ENCODE data around the gene NPM1.

DNA sequence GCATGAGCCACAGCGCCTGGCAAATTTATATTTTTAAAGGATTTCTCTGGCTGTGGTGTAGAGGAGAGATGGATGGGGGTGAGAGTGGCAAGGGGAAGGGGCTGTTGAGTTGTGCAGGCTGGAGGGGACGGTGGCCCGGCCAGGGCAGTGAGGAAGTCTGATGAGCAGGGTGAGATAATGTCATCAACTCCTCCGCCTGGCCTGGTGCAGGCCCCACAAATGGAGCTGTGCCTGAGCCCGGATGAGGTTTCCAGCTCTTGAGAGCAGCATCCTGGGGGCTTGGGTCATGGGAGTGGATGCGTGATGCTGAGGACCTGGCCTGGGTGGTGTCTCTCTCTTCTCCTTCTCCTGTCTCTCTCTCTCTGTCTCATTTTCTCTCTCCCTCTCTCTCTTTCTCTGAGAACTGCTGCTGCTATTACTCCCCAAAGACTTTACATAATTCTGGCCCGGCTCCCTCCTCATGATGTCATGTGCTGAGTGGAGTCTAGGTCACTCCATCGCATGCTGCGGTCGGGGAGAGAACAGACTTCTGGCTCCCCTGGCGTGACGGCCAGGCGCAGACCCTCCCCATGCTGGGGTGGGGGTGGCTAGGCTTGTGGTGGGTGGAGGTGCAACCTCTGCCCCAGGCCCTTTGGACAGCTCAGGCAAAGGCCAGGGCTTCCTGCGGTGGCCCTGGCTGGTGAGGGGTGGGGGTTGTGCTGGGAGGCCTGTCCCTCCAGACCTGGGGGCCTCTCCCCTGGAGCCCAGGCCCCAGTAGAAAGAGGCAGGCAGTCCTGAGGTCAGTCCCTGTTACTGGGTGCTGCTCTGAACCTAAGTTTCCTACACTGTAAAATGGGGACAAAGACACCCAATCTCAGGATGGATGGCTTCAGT is 58.2 kb downstream of the NPM1 start:
- TF ChIP-seq, protein P1, sequence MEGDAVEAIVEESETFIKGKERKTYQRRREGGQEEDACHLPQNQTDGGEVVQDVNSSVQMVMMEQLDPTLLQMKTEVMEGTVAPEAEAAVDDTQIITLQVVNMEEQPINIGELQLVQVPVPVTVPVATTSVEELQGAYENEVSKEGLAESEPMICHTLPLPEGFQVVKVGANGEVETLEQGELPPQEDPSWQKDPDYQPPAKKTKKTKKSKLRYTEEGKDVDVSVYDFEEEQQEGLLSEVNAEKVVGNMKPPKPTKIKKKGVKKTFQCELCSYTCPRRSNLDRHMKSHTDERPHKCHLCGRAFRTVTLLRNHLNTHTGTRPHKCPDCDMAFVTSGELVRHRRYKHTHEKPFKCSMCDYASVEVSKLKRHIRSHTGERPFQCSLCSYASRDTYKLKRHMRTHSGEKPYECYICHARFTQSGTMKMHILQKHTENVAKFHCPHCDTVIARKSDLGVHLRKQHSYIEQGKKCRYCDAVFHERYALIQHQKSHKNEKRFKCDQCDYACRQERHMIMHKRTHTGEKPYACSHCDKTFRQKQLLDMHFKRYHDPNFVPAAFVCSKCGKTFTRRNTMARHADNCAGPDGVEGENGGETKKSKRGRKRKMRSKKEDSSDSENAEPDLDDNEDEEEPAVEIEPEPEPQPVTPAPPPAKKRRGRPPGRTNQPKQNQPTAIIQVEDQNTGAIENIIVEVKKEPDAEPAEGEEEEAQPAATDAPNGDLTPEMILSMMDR (IDR thresholded peaks at IDR 0.05 in 8 of 11, conservative IDR thresholded peaks at IDR 0.05 in 3 of 11) = no peak
- TF ChIP-seq POLR2A (IDR thresholded peaks at IDR 0.05) = no peak

Measured in spleen (tissue), 7 donors.